Rectal smooth muscle tissue (tissue), 1 donor: ENCODE measurements around the gene FOXE3.
A peak's percentile ranks its signal among the peaks of the same experiment; 100 is the strongest.

Experiments
- H3K27ac ChIP-seq: one replicate; pipeline ENCODE4 v1.7.0; 2013; ENCODE audit warnings: low read depth, low read length, inconsistent platforms
- H3K27me3 ChIP-seq: one replicate; pipeline ENCODE4 v1.7.0; 2013; ENCODE audit warnings: low read length; ENCODE audit not compliant: control insufficient read depth, insufficient read depth
- H3K36me3 ChIP-seq: one replicate; pipeline ENCODE4 v1.7.0; 2013; ENCODE audit warnings: low read length; ENCODE audit not compliant: control insufficient read depth, insufficient read depth
- H3K4me1 ChIP-seq: one replicate; pipeline ENCODE4 v1.7.0; 2013; ENCODE audit warnings: low read length; ENCODE audit not compliant: control insufficient read depth, insufficient read depth
- H3K4me3 ChIP-seq: one replicate; pipeline ENCODE4 v1.7.0; 2013; ENCODE audit warnings: low read length
- H3K9ac ChIP-seq: one replicate; pipeline ENCODE4 v1.7.0; 2013; ENCODE audit warnings: low read length

Gene FOXE3

GRCh38 chr1:47415728-47416318, at the start of gene FOXE3:
FOXE3 (plus strand) TSS chr1:47416285; CDS start chr1:47416316, 31 bp downstream.
- Histone ChIP-seq H3K36me3 (no peaks in the 10 kb centered on the region), H3K4me3 (peak within 1 kb of the TSS; percentile 37), H3K27me3 (peaks cover 14% of the 10 kb centered on the region), H3K4me1 (no peaks in the 10 kb centered on the region), H3K9ac (no peak within 1 kb of the TSS), H3K27ac (no peak within 1 kb of the TSS)

- H3K27me3 ChIP-seq, result no peaks in the 10 kb centered on the region
- no peak overlapping the region for H3K9ac ChIP-seq
- no peaks in the 10 kb centered on the region for H3K4me1 ChIP-seq
- no peak overlapping the region for H3K4me3 ChIP-seq
- no peak overlapping the region for H3K27ac ChIP-seq
- H3K36me3 ChIP-seq, result peaks cover 2% of the 10 kb centered on the region
These were observed 48.4 kb upstream of the FOXE3 start for GRCh38 chr1:47367651-47368050.

- no peak overlapping the region for H3K27ac ChIP-seq
- no peaks in the 10 kb centered on the region for H3K27me3 ChIP-seq
- no peak overlapping the region for H3K4me3 ChIP-seq
- H3K4me1 ChIP-seq, result no peaks in the 10 kb centered on the region
- H3K9ac ChIP-seq, result no peak overlapping the region
- H3K36me3 ChIP-seq, result peaks cover 14% of the 10 kb centered on the region
These were observed 45.0 kb upstream of the FOXE3 start for GRCh38 chr1:47371016-47371517.

GRCh38 chr1:47374501-47374900, 41.6 kb upstream of the FOXE3 start:
- H3K4me1 ChIP-seq, result no peaks in the 10 kb centered on the region
- no peak overlapping the region for H3K9ac ChIP-seq
- no peak overlapping the region for H3K27ac ChIP-seq
- no peak overlapping the region for H3K4me3 ChIP-seq
- H3K36me3 ChIP-seq, result peaks cover 14% of the 10 kb centered on the region
- H3K27me3 ChIP-seq, result no peaks in the 10 kb centered on the region

GRCh38 chr1:47378147-47378546, 37.9 kb upstream of the FOXE3 start:
- no peak overlapping the region for H3K27ac ChIP-seq
- H3K36me3 ChIP-seq, result peaks cover 7% of the 10 kb centered on the region

GRCh38 chr1:47380699-47381098, 35.4 kb upstream of the FOXE3 start:
- no peak overlapping the region for H3K9ac ChIP-seq
- H3K4me1 ChIP-seq, result no peaks in the 10 kb centered on the region
- H3K4me3 ChIP-seq, result no peak overlapping the region
- H3K27ac ChIP-seq, result no peak overlapping the region
- H3K27me3 ChIP-seq, result no peaks in the 10 kb centered on the region
- no peaks in the 10 kb centered on the region for H3K36me3 ChIP-seq

More at GRCh38 chr1:47378147-47378546, 37.9 kb upstream of the FOXE3 start:
- no peaks in the 10 kb centered on the region for H3K27me3 ChIP-seq
- no peak overlapping the region for H3K9ac ChIP-seq
- no peaks in the 10 kb centered on the region for H3K4me1 ChIP-seq
- no peak overlapping the region for H3K4me3 ChIP-seq

GRCh38 chr1:47382399-47382983, 33.6 kb upstream of the FOXE3 start:
- no peak overlapping the region for H3K9ac ChIP-seq
- no peaks in the 10 kb centered on the region for H3K36me3 ChIP-seq
- no peaks in the 10 kb centered on the region for H3K4me1 ChIP-seq
- H3K27me3 ChIP-seq, result no peaks in the 10 kb centered on the region
- H3K27ac ChIP-seq, result no peak overlapping the region
- no peak overlapping the region for H3K4me3 ChIP-seq

- Histone ChIP-seq H3K9ac (no peak overlapping the region), H3K4me1 (no peaks in the 10 kb centered on the region), H3K27ac (no peak overlapping the region), H3K4me3 (no peak overlapping the region), H3K36me3 (no peaks in the 10 kb centered on the region), H3K27me3 (no peaks in the 10 kb centered on the region)
These were observed 32.0 kb upstream of the FOXE3 start for GRCh38 chr1:47384083-47384482.

- Histone ChIP-seq H3K4me3 (no peak overlapping the region), H3K27me3 (no peaks in the 10 kb centered on the region), H3K4me1 (no peaks in the 10 kb centered on the region), H3K9ac (no peak overlapping the region), H3K36me3 (no peaks in the 10 kb centered on the region), H3K27ac (no peak overlapping the region)
These were observed 31.1 kb upstream of the FOXE3 start for GRCh38 chr1:47385020-47385419.

- Histone ChIP-seq H3K9ac (no peak overlapping the region), H3K4me1 (no peaks in the 10 kb centered on the region), H3K27ac (no peak overlapping the region), H3K4me3 (no peak overlapping the region), H3K36me3 (no peaks in the 10 kb centered on the region), H3K27me3 (no peaks in the 10 kb centered on the region)
These were observed 29.8 kb upstream of the FOXE3 start for GRCh38 chr1:47386268-47386667.

GRCh38 chr1:47388030-47388890, 27.8 kb upstream of the FOXE3 start:
- Histone ChIP-seq H3K36me3 (no peaks in the 10 kb centered on the region), H3K4me1 (no peaks in the 10 kb centered on the region), H3K27me3 (no peaks in the 10 kb centered on the region), H3K9ac (no peak overlapping the region), H3K27ac (no peak overlapping the region), H3K4me3 (no peak overlapping the region)

GRCh38 chr1:47388891-47389238, 27.2 kb upstream of the FOXE3 start:
- H3K4me1 ChIP-seq, result no peaks in the 10 kb centered on the region
- no peak overlapping the region for H3K9ac ChIP-seq
- H3K4me3 ChIP-seq, result no peak overlapping the region
- H3K27ac ChIP-seq, result no peak overlapping the region
- H3K27me3 ChIP-seq, result no peaks in the 10 kb centered on the region
- no peaks in the 10 kb centered on the region for H3K36me3 ChIP-seq
